Activated T-cell treated with anti-CD3 and anti-CD28 coated beads for 4 hours (primary cell): ENCODE measurements around the gene LMO4.

ENCODE experiments used
- DNase-seq: peaks from one replicate; pipeline ENCODE4 v3.0.0-alpha.2; 2020

The LMO4 gene

DNA sequence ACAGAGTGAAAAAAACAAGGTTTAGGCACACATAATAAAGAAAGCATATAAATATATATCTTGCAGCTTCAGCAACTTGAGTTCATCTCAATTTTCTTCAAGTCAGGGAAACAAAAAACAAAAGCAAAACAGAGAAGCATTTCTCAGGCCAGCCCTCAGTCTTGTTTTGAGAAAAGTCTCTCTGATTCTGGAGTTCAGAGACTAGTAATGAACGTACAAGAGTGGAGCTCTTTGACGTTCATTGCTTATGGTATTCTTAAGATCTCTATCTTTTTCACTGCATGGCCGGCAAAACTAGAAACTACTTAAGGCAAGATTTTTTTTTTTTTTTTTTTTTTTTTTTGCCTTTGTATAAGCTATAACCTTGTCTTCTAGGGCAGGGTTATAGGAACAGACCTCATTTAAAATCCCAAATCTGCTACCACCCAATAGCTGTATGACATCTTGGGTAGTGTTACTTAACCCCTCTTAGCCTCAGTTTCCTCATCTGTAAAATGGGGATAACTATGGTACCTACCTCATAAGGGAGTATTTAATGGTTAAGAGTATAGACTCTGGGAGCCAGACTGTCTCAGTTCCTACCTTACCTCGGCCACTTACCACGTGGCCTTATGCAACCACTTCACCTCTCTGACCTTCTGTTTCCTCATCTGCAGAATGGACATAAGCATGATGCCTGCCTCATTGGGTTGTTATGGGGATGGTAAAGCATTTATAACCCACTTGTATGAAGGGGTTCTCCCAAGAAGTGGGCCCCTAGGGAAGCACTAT is 33.6 kb downstream of the LMO4 start:
- DNase-seq, result no peak

DNA sequence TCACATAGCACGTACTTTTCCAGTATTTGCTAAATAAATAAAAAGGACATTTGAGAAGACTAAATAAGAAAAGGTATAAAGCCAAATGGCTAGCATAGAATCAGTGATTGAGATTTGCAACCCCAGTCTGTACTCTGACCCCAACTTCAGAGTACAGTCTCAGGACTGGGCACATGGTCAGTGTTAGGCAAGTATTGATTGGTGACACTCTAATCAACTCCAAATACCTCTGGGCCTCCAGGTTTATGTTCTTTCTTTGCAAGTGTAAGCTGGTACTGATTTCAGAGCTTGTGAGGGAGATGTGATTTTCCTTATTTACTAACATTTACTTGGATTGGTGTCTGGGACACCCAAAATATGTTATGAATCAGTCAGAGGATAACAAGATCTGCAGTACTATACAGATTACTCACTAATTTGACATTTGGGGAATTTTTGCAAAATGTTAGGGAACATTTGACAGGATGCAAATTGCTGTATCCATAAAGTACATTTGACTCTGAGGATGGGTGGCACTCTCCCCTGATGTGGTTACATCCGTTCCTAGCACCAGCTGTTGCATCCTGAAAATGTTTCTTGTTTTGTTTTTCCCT is 34.2 kb downstream of the LMO4 start:
- no peak for DNase-seq

DNA sequence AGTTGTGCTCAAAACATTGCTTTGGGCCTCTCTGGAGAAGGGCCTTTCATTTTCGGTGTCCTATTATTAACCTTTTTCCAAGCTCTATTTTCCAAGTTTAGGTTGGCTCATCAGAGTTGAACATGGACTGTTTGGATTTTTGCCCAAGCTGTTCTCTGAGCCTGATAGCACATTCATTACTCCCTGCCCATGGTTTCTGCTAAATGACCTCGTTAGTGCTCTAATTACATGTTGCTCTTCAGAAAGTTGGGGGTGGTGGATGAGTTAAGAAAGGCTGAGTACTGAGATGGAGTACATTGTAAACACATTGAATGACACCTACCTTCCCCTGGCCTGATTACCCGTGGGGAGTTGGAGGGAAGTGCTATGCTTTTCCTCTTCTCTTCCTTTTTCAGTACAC is 38.9 kb downstream of the LMO4 start:
- no peak for DNase-seq

- no peak for DNase-seq
Observed at GRCh38 chr1:87368907-87369306, 40.2 kb downstream of the LMO4 start.

- no peak for DNase-seq
Observed at GRCh38 chr1:87369736-87370478, 41.2 kb downstream of the LMO4 start.

- no peak for DNase-seq
Observed at GRCh38 chr1:87370544-87370943, 41.9 kb downstream of the LMO4 start.

- no peak for DNase-seq
Observed at GRCh38 chr1:87379306-87379705, 50.6 kb downstream of the LMO4 start.

- DNase-seq, result no peak
Observed at GRCh38 chr1:87386217-87386790, 57.6 kb downstream of the LMO4 start.

- DNase-seq, result no peak
Observed at GRCh38 chr1:87388411-87388810, 59.7 kb downstream of the LMO4 start.

DNA sequence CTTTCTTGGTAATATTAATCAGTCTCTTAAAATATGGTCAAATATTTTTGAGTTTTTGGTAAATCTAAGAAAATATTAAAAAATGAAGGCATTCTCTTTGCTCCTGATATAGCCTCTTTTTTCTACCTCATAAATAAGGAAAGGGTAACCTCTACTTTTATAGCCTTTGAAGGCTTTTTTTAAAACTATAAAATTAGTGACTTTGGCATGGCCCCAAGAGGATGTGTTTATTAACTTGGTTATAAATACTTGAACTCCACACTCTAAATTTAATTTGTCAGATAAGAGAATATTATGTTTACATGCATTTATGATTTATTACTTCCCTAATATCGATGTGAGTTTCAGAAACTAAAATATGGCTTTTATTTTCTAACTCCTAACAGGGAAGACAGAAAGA is 60.3 kb downstream of the LMO4 start:
- DNase-seq, result no peak

GRCh38 chr1:87389546-87389945 is 60.9 kb downstream of the LMO4 start:
- DNase-seq, result no peak

GRCh38 chr1:87392248-87393192 is 63.8 kb downstream of the LMO4 start:
- DNase-seq, result no peak

DNA sequence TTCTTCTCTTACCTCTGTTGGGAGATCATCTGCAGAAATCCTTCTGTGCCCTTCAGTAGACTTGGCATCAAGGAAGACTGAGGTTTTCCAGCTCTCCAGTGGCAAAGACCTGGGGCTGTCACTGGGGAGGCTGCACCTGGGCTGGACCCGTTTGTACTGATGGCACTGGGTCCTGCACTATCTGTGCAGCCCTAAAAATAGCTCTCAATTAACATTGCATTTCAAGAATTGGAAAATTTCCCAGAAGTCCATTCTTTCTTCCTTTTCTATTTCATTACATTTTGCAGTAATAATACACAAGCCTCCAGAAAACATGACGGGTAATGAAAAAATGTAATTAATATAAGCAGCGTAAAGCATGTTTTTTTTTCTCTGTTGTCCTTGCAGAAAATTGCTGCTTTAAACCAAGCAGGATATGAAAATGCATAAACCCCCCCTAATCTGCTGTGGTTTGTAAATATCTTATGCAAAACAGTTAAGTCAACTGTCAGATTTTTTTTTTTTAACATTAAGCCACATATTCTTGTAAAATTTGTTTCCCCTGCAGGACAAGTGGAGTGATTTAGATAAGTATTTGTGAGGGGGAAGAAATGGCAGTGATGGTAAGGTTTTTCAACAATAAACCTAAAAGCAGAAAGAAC is 64.9 kb downstream of the LMO4 start:
- no peak for DNase-seq

GRCh38 chr1:87394513-87394912 is 65.8 kb downstream of the LMO4 start:
- no peak for DNase-seq

DNA sequence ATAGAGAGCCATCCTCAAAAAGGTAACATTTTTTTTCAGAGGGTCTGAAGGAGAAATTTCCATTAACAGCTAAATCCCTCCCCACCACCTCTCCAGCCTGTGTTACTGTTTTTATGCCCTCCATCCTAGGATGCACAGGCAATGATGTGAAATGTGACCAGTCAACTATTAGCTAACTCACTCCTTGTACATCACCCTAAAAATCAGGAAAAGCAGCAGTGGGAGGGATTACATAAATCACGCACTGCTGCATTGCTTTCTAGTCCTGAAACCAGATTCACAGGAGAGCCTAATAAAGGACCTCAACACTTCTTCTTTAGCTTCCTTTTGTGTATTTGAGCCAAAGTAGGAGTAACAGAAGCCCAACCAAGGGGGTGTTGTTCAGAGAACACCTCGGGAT is 66.3 kb downstream of the LMO4 start:
- no peak for DNase-seq
